HEK293 (cell line): ENCODE results near the gene SLC6A6.
A peak's percentile ranks its signal among the peaks of the same experiment; 100 is the strongest.

ENCODE experiments used
- CTCF ChIA-PET: fragments of 350-600 bp; formaldehyde crosslinking; extraction: SDS; loops from one replicate; lab custom pipeline; 2021; ENCODE audit warnings: antibody characterized with exemption; lab: Yijun Ruan, JAX
- POLR2A ChIA-PET: fragments of 300-600 bp; formaldehyde crosslinking; extraction: SDS; loops from one replicate; lab custom pipeline; 2020; ENCODE audit warnings: antibody characterized with exemption, inconsistent platforms; lab: Yijun Ruan, JAX
- H3K27ac ChIP-seq: fragments of 200-500 bp; sonication (Bioruptor generic); 2 replicates; pipeline ENCODE4 v1.5.1; 2014; ENCODE audit warnings: low read depth, low read length, control low read depth, inconsistent platforms; ENCODE audit errors: extremely low read depth
- H3K36me3 ChIP-seq, 2 experiments: fragments of 200-500 bp in 1 of 2; sonication (Bioruptor generic) in 1 of 2; 1 replicate in 1 of 2; 2 replicates in 1 of 2; pipeline ENCODE4 v1.5.1; 2014 to 2017; ENCODE audit warnings: inconsistent platforms in 2 of 2, low read length in 2 of 2; ENCODE audit not compliant: control insufficient read depth in 2 of 2, insufficient read depth in 1 of 2
- H3K4me1 ChIP-seq: fragments of 200-500 bp; sonication (Bioruptor generic); 2 replicates; pipeline ENCODE4 v1.5.1; 2014; ENCODE audit warnings: mild to moderate bottlenecking, low read length, inconsistent platforms; ENCODE audit not compliant: control insufficient read depth, insufficient read depth
- H3K4me3 ChIP-seq: 2 replicates; pipeline ENCODE4 v1.5.1; 2011; ENCODE audit warnings: low read depth, mild to moderate bottlenecking, control low read depth, low read length, moderate library complexity
- H3K9me3 ChIP-seq: fragments of 200-500 bp; sonication (Bioruptor generic); 2 replicates; pipeline ENCODE4 v1.5.1; 2014; ENCODE audit warnings: low read depth, low read length, inconsistent platforms; ENCODE audit not compliant: control insufficient read depth, insufficient read depth
- BCL11A ChIP-seq: fragments of 450-650 bp; formaldehyde crosslinking; IDR thresholded peaks from 2 replicates; pipeline ENCODE4 v1.5.1; 2016; ENCODE audit warnings: low read depth, missing biosample characterization, missing genetic modification characterization
- GLIS1 ChIP-seq: fragments of 450-650 bp; formaldehyde crosslinking; IDR thresholded peaks from 2 replicates; pipeline ENCODE4 v1.5.1; 2016; ENCODE audit warnings: missing biosample characterization, missing genetic modification characterization
- HOXA7 ChIP-seq: sonication (generic); formaldehyde crosslinking; IDR thresholded peaks from 2 replicates; pipeline ENCODE4 v1.8.1; 2022; ENCODE audit warnings: missing genetic modification reagents, borderline replicate concordance
- HOXD13 ChIP-seq: sonication (generic); formaldehyde crosslinking; IDR thresholded peaks from 2 replicates; pipeline ENCODE4 v1.8.0; 2022; ENCODE audit warnings: missing genetic modification reagents, borderline replicate concordance
- KLF1 ChIP-seq: fragments of 450-650 bp; formaldehyde crosslinking; IDR thresholded peaks from 2 replicates; pipeline ENCODE4 v1.5.1; 2016; ENCODE audit warnings: missing biosample characterization, missing genetic modification characterization
- KLF8 ChIP-seq: fragments of 450-650 bp; formaldehyde crosslinking; IDR thresholded peaks from 2 replicates; pipeline ENCODE4 v1.5.1; 2016; ENCODE audit warnings: missing biosample characterization, missing genetic modification characterization
- MZF1 ChIP-seq: fragments of 450-650 bp; formaldehyde crosslinking; IDR thresholded peaks from 2 replicates; pipeline ENCODE4 v1.5.1; 2017; ENCODE audit warnings: missing biosample characterization, missing genetic modification characterization, borderline replicate concordance
- ZFP41 ChIP-seq: fragments of 450-650 bp; formaldehyde crosslinking; IDR thresholded peaks from 2 replicates; pipeline ENCODE4 v1.5.1; 2016; ENCODE audit warnings: missing biosample characterization, missing genetic modification characterization, borderline replicate concordance
- ZFP69B ChIP-seq: fragments of 450-650 bp; formaldehyde crosslinking; IDR thresholded peaks from 2 replicates; pipeline ENCODE4 v1.5.1; 2016; ENCODE audit warnings: missing biosample characterization, missing genetic modification characterization
- ZNF121 ChIP-seq: fragments of 450-650 bp; formaldehyde crosslinking; IDR thresholded peaks from 2 replicates; pipeline ENCODE4 v1.5.1; 2016; ENCODE audit warnings: missing biosample characterization, missing genetic modification characterization
- ZNF157 ChIP-seq: fragments of 450-650 bp; formaldehyde crosslinking; IDR thresholded peaks from 2 replicates; pipeline ENCODE4 v1.5.1; 2016; ENCODE audit warnings: missing biosample characterization, missing genetic modification characterization
- ZNF274 ChIP-seq, 2 experiments: fragments of 200-500 bp in 1 of 2; fragments of 450-650 bp in 1 of 2; sonication (Bioruptor generic) in 1 of 2; formaldehyde crosslinking in 1 of 2; IDR thresholded peaks; 2 replicates each; pipeline versions ENCODE4 v1.5.1 to v1.6.1; 2014 to 2016; ENCODE audit warnings: borderline replicate concordance in 1 of 2, inconsistent platforms in 1 of 2, low read length in 1 of 2, missing biosample characterization in 1 of 2, missing genetic modification characterization in 1 of 2
- ZNF341 ChIP-seq: fragments of 450-650 bp; formaldehyde crosslinking; IDR thresholded peaks from 2 replicates; pipeline ENCODE4; 2016; ENCODE audit warnings: low read depth, missing biosample characterization, missing genetic modification characterization
- ZNF544 ChIP-seq: fragments of 450-650 bp; formaldehyde crosslinking; IDR thresholded peaks from 2 replicates; pipeline ENCODE4 v1.5.0; 2017; ENCODE audit warnings: missing biosample characterization, missing genetic modification characterization
- ZNF558 ChIP-seq: fragments of 450-650 bp; formaldehyde crosslinking; IDR thresholded peaks from 2 replicates; pipeline ENCODE4 v1.5.1; 2016; ENCODE audit warnings: missing biosample characterization, missing genetic modification characterization
- ZNF561 ChIP-seq: fragments of 450-650 bp; IDR thresholded peaks from 2 replicates; pipeline ENCODE4 v1.5.1; 2018; ENCODE audit warnings: missing biosample characterization, missing genetic modification characterization, borderline replicate concordance
- ZNF623 ChIP-seq: fragments of 450-650 bp; formaldehyde crosslinking; IDR thresholded peaks from 2 replicates; pipeline ENCODE4 v1.5.1; 2016; ENCODE audit warnings: missing biosample characterization, missing genetic modification characterization
- ZNF76 ChIP-seq: fragments of 450-650 bp; formaldehyde crosslinking; IDR thresholded peaks from 2 replicates; pipeline ENCODE4; 2016; ENCODE audit warnings: low read depth, missing biosample characterization, missing genetic modification characterization, borderline replicate concordance
- TF ChIP-seq, protein P1 (sequence below): fragments of 450-650 bp; formaldehyde crosslinking; IDR thresholded peaks from 2 replicates; pipeline ENCODE4 v1.5.1; 2016; ENCODE audit warnings: missing biosample characterization, missing genetic modification characterization
- TF ChIP-seq, protein P2 (sequence below): fragments of 450-650 bp; formaldehyde crosslinking; IDR thresholded peaks from 2 replicates; pipeline ENCODE4 v1.5.1; 2016; ENCODE audit warnings: missing biosample characterization, missing genetic modification characterization
- TF ChIP-seq, protein P3 (sequence below): fragments of 450-650 bp; formaldehyde crosslinking; IDR thresholded peaks from 2 replicates; pipeline ENCODE4 v1.5.1; 2017; ENCODE audit warnings: missing biosample characterization, missing genetic modification characterization
- TF ChIP-seq, protein P4 (sequence below): fragments of 450-650 bp; formaldehyde crosslinking; IDR thresholded peaks from 2 replicates; pipeline ENCODE4 v1.5.1; 2016; ENCODE audit warnings: missing biosample characterization, missing genetic modification characterization
- TF ChIP-seq, protein P5 (sequence below): fragments of 450-650 bp; formaldehyde crosslinking; IDR thresholded peaks from 2 replicates; pipeline ENCODE4 v1.5.1; 2016; ENCODE audit warnings: missing biosample characterization, missing genetic modification characterization
- TF ChIP-seq, protein P6 (sequence below): fragments of 450-650 bp; formaldehyde crosslinking; IDR thresholded peaks from 2 replicates; pipeline ENCODE4 v1.5.1; 2016; ENCODE audit warnings: missing biosample characterization, missing genetic modification characterization
- TF ChIP-seq, protein P7 (sequence below): fragments of 450-650 bp; formaldehyde crosslinking; IDR thresholded peaks from 2 replicates; pipeline ENCODE4 v1.5.1; 2016; ENCODE audit warnings: missing biosample characterization, missing genetic modification characterization, low read depth

The SLC6A6 gene

GRCh38 chr3:14396031-14396692 is 6.2 kb upstream of the SLC6A6 start (continued):
- TF ChIP-seq, protein P1, sequence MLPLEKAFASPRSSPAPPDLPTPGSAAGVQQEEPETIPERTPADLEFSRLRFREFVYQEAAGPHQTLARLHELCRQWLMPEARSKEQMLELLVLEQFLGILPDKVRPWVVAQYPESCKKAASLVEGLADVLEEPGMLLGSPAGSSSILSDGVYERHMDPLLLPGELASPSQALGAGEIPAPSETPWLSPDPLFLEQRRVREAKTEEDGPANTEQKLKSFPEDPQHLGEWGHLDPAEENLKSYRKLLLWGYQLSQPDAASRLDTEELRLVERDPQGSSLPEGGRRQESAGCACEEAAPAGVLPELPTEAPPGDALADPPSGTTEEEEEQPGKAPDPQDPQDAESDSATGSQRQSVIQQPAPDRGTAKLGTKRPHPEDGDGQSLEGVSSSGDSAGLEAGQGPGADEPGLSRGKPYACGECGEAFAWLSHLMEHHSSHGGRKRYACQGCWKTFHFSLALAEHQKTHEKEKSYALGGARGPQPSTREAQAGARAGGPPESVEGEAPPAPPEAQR: no peak
- TF ChIP-seq ZFP69B (tag by site-specific recombination): no peak
- no peak for TF ChIP-seq HOXA7 (CRISPR knock-in tag)
- TF ChIP-seq MZF1 (tag by site-specific recombination): no peak
- peak; percentile 99 for TF ChIP-seq ZNF623 (tag by site-specific recombination)
- peak; percentile 42 for TF ChIP-seq GLIS1 (tag by site-specific recombination)
- TF ChIP-seq ZNF544 (tag by site-specific recombination): no peak
- TF ChIP-seq KLF1 (tag by site-specific recombination): peak; percentile 62
- TF ChIP-seq, protein P2, sequence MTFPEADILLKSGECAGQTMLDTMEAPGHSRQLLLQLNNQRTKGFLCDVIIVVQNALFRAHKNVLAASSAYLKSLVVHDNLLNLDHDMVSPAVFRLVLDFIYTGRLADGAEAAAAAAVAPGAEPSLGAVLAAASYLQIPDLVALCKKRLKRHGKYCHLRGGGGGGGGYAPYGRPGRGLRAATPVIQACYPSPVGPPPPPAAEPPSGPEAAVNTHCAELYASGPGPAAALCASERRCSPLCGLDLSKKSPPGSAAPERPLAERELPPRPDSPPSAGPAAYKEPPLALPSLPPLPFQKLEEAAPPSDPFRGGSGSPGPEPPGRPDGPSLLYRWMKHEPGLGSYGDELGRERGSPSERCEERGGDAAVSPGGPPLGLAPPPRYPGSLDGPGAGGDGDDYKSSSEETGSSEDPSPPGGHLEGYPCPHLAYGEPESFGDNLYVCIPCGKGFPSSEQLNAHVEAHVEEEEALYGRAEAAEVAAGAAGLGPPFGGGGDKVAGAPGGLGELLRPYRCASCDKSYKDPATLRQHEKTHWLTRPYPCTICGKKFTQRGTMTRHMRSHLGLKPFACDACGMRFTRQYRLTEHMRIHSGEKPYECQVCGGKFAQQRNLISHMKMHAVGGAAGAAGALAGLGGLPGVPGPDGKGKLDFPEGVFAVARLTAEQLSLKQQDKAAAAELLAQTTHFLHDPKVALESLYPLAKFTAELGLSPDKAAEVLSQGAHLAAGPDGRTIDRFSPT (tag by site-specific recombination): no peak
- peak; percentile 55; the same call in 1 of the 2 replicates for TF ChIP-seq ZNF341
- TF ChIP-seq ZNF274 (IDR thresholded peaks at IDR 0.05; ENCODE audit: low read length): no peak
- TF ChIP-seq ZNF274 (tag by site-specific recombination; IDR thresholded peaks at IDR 0.05; ENCODE audit: borderline replicate concordance): no peak
- TF ChIP-seq, protein P3, sequence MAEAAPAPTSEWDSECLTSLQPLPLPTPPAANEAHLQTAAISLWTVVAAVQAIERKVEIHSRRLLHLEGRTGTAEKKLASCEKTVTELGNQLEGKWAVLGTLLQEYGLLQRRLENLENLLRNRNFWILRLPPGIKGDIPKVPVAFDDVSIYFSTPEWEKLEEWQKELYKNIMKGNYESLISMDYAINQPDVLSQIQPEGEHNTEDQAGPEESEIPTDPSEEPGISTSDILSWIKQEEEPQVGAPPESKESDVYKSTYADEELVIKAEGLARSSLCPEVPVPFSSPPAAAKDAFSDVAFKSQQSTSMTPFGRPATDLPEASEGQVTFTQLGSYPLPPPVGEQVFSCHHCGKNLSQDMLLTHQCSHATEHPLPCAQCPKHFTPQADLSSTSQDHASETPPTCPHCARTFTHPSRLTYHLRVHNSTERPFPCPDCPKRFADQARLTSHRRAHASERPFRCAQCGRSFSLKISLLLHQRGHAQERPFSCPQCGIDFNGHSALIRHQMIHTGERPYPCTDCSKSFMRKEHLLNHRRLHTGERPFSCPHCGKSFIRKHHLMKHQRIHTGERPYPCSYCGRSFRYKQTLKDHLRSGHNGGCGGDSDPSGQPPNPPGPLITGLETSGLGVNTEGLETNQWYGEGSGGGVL: peak; percentile 39; the same call in 1 of the 2 replicates
- TF ChIP-seq KLF8: peak; percentile 72

DNA sequence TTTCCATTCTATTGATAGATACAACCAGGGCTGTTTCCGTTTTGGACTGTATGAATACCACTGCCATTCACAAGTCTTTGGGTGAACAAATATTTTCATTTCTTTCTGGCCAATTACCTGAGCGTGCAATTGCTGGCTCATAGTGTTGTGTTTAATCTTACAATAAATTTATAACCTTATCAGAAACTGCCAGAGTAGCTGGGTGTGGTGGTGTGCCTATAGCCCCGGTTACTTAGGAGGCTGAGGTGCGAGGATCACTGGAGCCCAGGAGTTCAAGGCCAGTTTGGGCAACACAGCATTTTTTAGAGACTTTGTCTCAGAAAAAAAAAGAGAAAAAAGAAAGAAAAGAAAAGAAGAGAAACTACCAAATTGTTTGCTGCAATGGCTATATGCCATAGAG is 5.4 kb upstream of the SLC6A6 start:
- POLR2A ChIA-PET: no interaction called here
- Histone ChIP-seq H3K9me3 (no peaks in the 10 kb centered on the region), H3K4me1 (no peaks in the 10 kb centered on the region), H3K4me3 (no peak overlapping the region), H3K27ac (no peak overlapping the region), H3K36me3 (no peaks in the 10 kb centered on the region)
- CTCF ChIA-PET: no interaction called here
- TF ChIP-seq ZNF558 (tag by site-specific recombination) (no peak), ZNF76 (tag by site-specific recombination) (no peak), HOXD13 (CRISPR knock-in tag) (no peak), ZNF561 (tag by site-specific recombination) (no peak), BCL11A (tag by site-specific recombination) (no peak), ZFP41 (tag by site-specific recombination) (no peak), ZNF157 (tag by site-specific recombination) (no peak), ZNF121 (tag by site-specific recombination) (no peak)
- TF ChIP-seq, protein P4, sequence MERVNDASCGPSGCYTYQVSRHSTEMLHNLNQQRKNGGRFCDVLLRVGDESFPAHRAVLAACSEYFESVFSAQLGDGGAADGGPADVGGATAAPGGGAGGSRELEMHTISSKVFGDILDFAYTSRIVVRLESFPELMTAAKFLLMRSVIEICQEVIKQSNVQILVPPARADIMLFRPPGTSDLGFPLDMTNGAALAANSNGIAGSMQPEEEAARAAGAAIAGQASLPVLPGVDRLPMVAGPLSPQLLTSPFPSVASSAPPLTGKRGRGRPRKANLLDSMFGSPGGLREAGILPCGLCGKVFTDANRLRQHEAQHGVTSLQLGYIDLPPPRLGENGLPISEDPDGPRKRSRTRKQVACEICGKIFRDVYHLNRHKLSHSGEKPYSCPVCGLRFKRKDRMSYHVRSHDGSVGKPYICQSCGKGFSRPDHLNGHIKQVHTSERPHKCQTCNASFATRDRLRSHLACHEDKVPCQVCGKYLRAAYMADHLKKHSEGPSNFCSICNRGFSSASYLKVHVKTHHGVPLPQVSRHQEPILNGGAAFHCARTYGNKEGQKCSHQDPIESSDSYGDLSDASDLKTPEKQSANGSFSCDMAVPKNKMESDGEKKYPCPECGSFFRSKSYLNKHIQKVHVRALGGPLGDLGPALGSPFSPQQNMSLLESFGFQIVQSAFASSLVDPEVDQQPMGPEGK (tag by site-specific recombination): no peak
- TF ChIP-seq, protein P5, sequence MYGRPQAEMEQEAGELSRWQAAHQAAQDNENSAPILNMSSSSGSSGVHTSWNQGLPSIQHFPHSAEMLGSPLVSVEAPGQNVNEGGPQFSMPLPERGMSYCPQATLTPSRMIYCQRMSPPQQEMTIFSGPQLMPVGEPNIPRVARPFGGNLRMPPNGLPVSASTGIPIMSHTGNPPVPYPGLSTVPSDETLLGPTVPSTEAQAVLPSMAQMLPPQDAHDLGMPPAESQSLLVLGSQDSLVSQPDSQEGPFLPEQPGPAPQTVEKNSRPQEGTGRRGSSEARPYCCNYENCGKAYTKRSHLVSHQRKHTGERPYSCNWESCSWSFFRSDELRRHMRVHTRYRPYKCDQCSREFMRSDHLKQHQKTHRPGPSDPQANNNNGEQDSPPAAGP (tag by site-specific recombination): no peak
- TF ChIP-seq, protein P6, sequence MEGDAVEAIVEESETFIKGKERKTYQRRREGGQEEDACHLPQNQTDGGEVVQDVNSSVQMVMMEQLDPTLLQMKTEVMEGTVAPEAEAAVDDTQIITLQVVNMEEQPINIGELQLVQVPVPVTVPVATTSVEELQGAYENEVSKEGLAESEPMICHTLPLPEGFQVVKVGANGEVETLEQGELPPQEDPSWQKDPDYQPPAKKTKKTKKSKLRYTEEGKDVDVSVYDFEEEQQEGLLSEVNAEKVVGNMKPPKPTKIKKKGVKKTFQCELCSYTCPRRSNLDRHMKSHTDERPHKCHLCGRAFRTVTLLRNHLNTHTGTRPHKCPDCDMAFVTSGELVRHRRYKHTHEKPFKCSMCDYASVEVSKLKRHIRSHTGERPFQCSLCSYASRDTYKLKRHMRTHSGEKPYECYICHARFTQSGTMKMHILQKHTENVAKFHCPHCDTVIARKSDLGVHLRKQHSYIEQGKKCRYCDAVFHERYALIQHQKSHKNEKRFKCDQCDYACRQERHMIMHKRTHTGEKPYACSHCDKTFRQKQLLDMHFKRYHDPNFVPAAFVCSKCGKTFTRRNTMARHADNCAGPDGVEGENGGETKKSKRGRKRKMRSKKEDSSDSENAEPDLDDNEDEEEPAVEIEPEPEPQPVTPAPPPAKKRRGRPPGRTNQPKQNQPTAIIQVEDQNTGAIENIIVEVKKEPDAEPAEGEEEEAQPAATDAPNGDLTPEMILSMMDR (tag by site-specific recombination): no peak
- TF ChIP-seq, protein P7, sequence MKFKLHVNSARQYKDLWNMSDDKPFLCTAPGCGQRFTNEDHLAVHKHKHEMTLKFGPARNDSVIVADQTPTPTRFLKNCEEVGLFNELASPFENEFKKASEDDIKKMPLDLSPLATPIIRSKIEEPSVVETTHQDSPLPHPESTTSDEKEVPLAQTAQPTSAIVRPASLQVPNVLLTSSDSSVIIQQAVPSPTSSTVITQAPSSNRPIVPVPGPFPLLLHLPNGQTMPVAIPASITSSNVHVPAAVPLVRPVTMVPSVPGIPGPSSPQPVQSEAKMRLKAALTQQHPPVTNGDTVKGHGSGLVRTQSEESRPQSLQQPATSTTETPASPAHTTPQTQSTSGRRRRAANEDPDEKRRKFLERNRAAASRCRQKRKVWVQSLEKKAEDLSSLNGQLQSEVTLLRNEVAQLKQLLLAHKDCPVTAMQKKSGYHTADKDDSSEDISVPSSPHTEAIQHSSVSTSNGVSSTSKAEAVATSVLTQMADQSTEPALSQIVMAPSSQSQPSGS (tag by site-specific recombination): no peak
